HL-60/S4 treated with phorbol 12-myristate 13-acetate at 8.2 ng/mL for 4 days and 3 days (cell line): ENCODE data around the gene GALNT2.

Source experiments
- in situ Hi-C: fragments of 300-500 bp; cut with MboI; formaldehyde crosslinking; loops from 2 replicates; pipeline ENCODE4 v1.15.0; 2022; ENCODE audit warnings: low sequenced_read_pairs

The GALNT2 gene

DNA sequence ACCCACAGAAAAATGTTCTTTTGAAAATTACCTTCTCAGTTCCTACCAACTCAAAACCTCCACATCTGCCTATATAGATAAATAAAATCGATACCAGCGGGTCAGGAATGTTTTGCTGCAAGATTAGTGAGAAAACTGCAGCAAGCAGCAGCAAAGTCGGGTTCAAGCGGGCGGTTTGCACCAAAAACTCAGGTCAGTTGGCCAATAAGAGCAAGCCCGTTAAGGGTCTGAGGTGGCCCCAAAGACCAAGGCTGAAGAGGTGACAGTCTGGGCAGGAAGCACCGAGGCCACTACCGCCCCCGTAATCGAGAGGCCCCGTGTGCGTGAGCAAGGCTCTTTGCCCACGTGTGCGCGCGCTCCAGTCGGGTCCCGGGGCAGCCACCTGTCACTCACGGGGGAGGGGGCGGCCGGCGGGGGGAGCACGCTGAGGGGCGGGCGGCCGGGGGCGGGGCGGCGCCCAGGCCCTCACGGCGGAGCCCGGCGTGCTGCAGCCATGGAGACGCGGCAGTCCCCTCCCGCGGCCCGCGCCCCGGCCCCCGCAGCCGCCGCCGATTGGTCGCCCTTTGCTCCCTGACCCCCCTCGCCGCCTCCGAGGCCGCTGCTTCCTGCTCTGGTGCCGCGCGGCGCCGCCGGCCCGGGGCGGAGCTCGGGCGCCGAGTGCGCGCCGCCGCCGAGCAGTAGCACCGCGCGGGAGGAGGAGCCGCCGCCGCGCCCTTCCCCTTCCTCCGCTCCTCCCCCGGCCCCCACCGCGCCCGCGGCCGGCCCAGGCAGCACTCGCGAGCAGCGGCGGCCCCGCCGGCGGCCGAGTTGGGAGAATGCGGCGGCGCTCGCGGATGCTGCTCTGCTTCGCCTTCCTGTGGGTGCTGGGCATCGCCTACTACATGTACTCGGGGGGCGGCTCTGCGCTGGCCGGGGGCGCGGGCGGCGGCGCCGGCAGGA, at the start of gene GALNT2:
Gene GALNT2, plus strand, starts transcription at position 773 of the 939 bp plus-strand sequence. Its CDS starts 43 bp downstream, at position 816.
- in situ Hi-C loops = no loop called here

- in situ Hi-C loops = no loop called here
These were observed 46.6 kb upstream of the GALNT2 start for GRCh38 chr1:230020451-230020850.

- in situ Hi-C loops = no loop called here
These were observed 44.2 kb upstream of the GALNT2 start for GRCh38 chr1:230022666-230023380.

- in situ Hi-C loops = no loop called here
These were observed 41.4 kb upstream of the GALNT2 start for GRCh38 chr1:230025686-230026085.

DNA sequence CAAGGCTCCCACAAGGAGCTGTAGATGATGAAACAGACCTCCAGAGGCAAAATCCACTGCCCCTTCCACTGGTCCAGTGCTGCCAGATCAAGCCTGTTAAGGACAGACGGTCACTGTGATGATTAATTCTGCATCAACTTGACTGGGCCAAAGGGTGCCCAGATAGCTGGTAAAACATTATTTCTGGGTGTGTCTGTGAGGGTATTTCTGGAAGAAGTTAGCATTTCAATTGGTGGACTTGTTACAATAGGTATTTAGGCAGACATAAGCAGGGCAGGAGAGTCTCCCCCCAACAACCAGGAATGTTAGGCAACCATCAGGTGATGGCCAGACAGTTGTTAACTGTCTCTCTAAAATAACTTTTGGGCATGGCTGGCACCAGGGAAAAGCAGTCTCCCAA, 40.9 kb upstream of the GALNT2 start:
- in situ Hi-C loops = no loop called here

DNA sequence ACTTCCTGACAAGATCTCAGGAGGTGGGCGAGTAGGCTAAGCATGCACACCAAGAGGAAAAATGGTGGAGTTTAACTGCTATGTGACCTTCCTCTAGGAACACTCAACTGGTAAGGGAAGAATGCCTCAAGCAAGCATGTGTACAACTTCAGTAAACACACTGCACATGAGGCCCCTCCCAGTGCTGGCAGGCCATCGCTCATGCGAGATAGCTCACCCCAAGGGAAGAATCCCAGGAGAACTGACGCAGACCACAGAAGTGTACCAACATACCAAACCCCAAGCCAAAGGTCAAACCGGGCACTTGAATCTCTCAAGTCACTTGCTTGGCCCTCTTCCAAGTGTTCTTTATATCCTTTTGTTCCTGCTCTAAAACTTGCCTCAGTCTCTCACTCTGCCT, 40.5 kb upstream of the GALNT2 start:
- in situ Hi-C loops = no loop called here

GRCh38 chr1:230028602-230029223, 38.3 kb upstream of the GALNT2 start:
- in situ Hi-C loops = no loop called here

- in situ Hi-C loops = no loop called here
These were observed 37.6 kb upstream of the GALNT2 start for GRCh38 chr1:230029244-230029941.

GRCh38 chr1:230030122-230030821, 36.8 kb upstream of the GALNT2 start:
- in situ Hi-C loops = no loop called here

GRCh38 chr1:230031131-230031530, 35.9 kb upstream of the GALNT2 start:
- in situ Hi-C loops = no loop called here

- in situ Hi-C loops = no loop called here
These were observed 34.3 kb upstream of the GALNT2 start for GRCh38 chr1:230032516-230033281.

DNA sequence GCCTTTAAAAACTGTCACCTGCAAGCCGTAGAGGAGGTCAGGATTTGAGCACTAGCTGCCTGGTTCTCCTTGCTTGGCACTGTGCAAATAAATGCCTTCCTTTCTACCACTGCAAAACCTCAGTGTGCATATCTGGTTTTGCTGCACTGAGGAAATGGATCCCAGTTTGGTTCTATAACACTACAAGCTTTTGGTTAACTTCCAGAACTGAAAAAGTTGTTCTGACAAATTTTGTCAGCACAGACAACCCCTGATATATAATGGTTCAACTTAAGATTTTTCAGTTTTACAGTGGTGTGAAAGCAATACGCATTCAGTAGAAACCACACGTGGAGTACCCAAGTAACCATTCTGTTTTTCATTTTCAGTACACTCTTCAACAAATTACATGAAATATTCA, 29.8 kb upstream of the GALNT2 start:
- in situ Hi-C loops = no loop called here

DNA sequence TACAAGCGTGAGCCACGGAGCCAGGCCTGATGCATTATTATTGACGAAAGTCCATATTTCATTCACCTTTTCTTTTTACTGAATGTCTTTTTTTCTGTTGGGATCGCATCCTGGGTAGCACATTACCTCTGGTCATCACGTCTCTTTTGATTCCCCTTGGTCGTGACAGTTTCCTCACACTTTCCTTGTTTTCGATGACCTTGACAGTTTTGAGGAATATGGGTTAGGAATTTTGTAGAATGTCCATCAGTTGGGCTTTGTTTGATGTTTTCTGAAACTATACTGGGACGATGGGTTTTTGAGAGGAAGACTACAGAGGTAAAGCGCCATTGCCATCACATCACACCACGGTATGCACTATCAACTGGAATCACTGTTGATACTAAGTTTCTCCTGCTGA, 26.6 kb upstream of the GALNT2 start:
- in situ Hi-C loops = no loop called here

DNA sequence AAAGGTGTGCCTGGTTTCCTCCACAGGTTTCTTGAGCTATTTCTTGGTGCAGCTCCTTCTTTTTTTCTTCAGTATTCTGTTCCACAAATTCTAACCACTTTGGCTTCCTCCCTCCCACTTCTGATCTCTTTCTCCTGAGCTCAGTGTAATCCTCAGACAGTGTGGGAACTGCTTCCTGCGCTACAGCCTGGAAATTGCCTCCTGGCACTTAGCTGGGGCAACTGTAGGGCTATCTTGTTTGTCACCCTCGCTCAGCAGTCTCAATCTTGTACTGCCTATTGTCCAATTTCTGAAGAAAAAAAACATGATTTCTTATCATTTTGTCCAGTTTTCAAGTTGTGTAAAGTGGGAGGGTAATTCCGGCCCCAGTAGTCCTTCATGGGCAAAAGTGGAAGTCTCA, 24.0 kb upstream of the GALNT2 start:
- in situ Hi-C loops = no loop called here

- in situ Hi-C loops = no loop called here
These were observed 22.3 kb upstream of the GALNT2 start for GRCh38 chr1:230044729-230045128.

GRCh38 chr1:230047114-230047865, 19.7 kb upstream of the GALNT2 start:
- in situ Hi-C loops = no loop called here

GRCh38 chr1:230048322-230048721, 18.7 kb upstream of the GALNT2 start:
- in situ Hi-C loops = no loop called here

DNA sequence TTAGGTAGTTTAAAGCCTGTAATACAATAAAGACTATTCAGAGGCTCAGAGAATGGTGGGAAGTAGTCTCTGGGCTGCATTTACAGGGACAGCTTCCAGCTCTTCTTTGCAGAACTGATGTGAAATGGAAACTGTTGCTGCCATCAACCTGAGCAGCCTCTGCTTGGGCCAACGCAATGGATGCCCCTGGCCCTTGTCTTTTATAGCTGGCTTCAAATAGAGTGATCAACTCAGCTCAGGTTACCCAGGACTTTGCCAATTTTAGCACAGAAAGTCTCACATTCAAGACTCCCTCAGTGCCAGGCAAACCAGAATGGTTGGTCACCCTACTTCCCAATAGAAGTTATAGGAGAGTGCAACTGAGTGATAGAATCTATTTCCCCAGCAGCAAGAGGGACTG, 18.1 kb upstream of the GALNT2 start:
- in situ Hi-C loops = no loop called here

GRCh38 chr1:230049731-230050130, 17.3 kb upstream of the GALNT2 start:
- in situ Hi-C loops = no loop called here
